HUES6 (cell line): Measurements from ENCODE around the gene STYXL1.
A peak's percentile ranks its signal among the peaks of the same experiment; 100 is the strongest.

Experiments used
- H3K27ac ChIP-seq: 2 replicates; pipeline ENCODE4 v1.7.0; 2013; ENCODE audit warnings: low read depth, mild to moderate bottlenecking, low read length, inconsistent platforms
- H3K27me3 ChIP-seq: 2 replicates; pipeline ENCODE4 v1.6.1; 2013; ENCODE audit warnings: low read length; ENCODE audit not compliant: control insufficient read depth, insufficient read depth
- H3K36me3 ChIP-seq: 2 replicates; pipeline ENCODE4 v1.6.1; 2013; ENCODE audit warnings: low read length; ENCODE audit not compliant: control insufficient read depth, insufficient read depth
- H3K4me1 ChIP-seq: 2 replicates; pipeline ENCODE4 v1.6.1; 2013; ENCODE audit warnings: low read length; ENCODE audit not compliant: control insufficient read depth, insufficient read depth
- H3K4me3 ChIP-seq: 2 replicates; pipeline ENCODE4 v1.5.1; 2013; ENCODE audit warnings: low read depth, low read length
- H3K9ac ChIP-seq: one replicate; pipeline ENCODE4 v1.6.1; 2013; ENCODE audit warnings: mild to moderate bottlenecking, low read length
- H3K9me3 ChIP-seq: 2 replicates; pipeline ENCODE4 v1.6.1; 2013; ENCODE audit warnings: low read depth, low read length; ENCODE audit not compliant: control insufficient read depth, insufficient read depth

Gene STYXL1

GRCh38 chr7:75962607-75963380 lies 85.0 kb downstream of the STYXL1 start:
- Histone ChIP-seq H3K9ac (no peak overlapping the region), H3K4me3 (no peak overlapping the region), H3K4me1 (peaks cover under 1% of the 10 kb centered on the region; the same call in 1 of the 2 replicates), H3K9me3 (no peaks in the 10 kb centered on the region), H3K36me3 (peaks cover 69% of the 10 kb centered on the region), H3K27ac (no peak overlapping the region), H3K27me3 (no peaks in the 10 kb centered on the region)

- no peak overlapping the region for H3K27ac ChIP-seq
- no peaks in the 10 kb centered on the region for H3K27me3 ChIP-seq
Measured at GRCh38 chr7:75961218-75961617, 86.6 kb downstream of the STYXL1 start.

GRCh38 chr7:75960372-75960771 lies 87.4 kb downstream of the STYXL1 start:
- peaks cover 72% of the 10 kb centered on the region for H3K36me3 ChIP-seq

More at GRCh38 chr7:75961218-75961617, 86.6 kb downstream of the STYXL1 start:
- no peak overlapping the region for H3K4me3 ChIP-seq
- H3K9ac ChIP-seq, result no peak overlapping the region
- peaks cover 11% of the 10 kb centered on the region; the same call in 1 of the 2 replicates for H3K4me1 ChIP-seq
- H3K36me3 ChIP-seq, result peaks cover 71% of the 10 kb centered on the region
- H3K9me3 ChIP-seq, result no peaks in the 10 kb centered on the region

GRCh38 chr7:75958802-75959543 lies 88.8 kb downstream of the STYXL1 start:
- peaks cover 73% of the 10 kb centered on the region for H3K36me3 ChIP-seq
- no peak overlapping the region for H3K27ac ChIP-seq
- no peak overlapping the region for H3K4me3 ChIP-seq
- H3K9me3 ChIP-seq, result no peaks in the 10 kb centered on the region
- H3K4me1 ChIP-seq, result peaks cover 11% of the 10 kb centered on the region; the same call in 1 of the 2 replicates
- no peak overlapping the region for H3K9ac ChIP-seq
- H3K27me3 ChIP-seq, result no peaks in the 10 kb centered on the region

More at GRCh38 chr7:75960372-75960771, 87.4 kb downstream of the STYXL1 start:
- H3K4me1 ChIP-seq, result peaks cover 11% of the 10 kb centered on the region; the same call in 1 of the 2 replicates
- H3K27ac ChIP-seq, result no peak overlapping the region
- no peak overlapping the region for H3K4me3 ChIP-seq
- no peak overlapping the region for H3K9ac ChIP-seq
- no peaks in the 10 kb centered on the region for H3K9me3 ChIP-seq
- H3K27me3 ChIP-seq, result no peaks in the 10 kb centered on the region

- peaks cover 68% of the 10 kb centered on the region for H3K36me3 ChIP-seq
- no peaks in the 10 kb centered on the region for H3K9me3 ChIP-seq
- no peaks in the 10 kb centered on the region for H3K27me3 ChIP-seq
- H3K4me1 ChIP-seq, result peaks cover 11% of the 10 kb centered on the region; the same call in 1 of the 2 replicates
- peak overlapping the region; percentile 50; the same call in 1 of the 2 replicates for H3K27ac ChIP-seq
- H3K4me3 ChIP-seq, result no peak overlapping the region
- H3K9ac ChIP-seq, result no peak overlapping the region
Measured at GRCh38 chr7:75957021-75957736, 90.6 kb downstream of the STYXL1 start.

- Histone ChIP-seq H3K4me3 (no peak overlapping the region), H3K27ac (no peak overlapping the region), H3K36me3 (peaks cover 58% of the 10 kb centered on the region), H3K27me3 (no peaks in the 10 kb centered on the region), H3K9me3 (0 out of 2 replicates have a peak, but pooled peaks cover 2% of the 10 kb centered on the region), H3K4me1 (peaks cover 11% of the 10 kb centered on the region; the same call in 1 of the 2 replicates), H3K9ac (no peak overlapping the region)
Measured at GRCh38 chr7:75955331-75955955, 92.4 kb downstream of the STYXL1 start.

- Histone ChIP-seq H3K27ac (no peak overlapping the region), H3K4me1 (peaks cover 11% of the 10 kb centered on the region; the same call in 1 of the 2 replicates), H3K27me3 (no peaks in the 10 kb centered on the region), H3K9me3 (0 out of 2 replicates have a peak, but pooled peaks cover 2% of the 10 kb centered on the region), H3K4me3 (no peak overlapping the region), H3K36me3 (peaks cover 49% of the 10 kb centered on the region), H3K9ac (no peak overlapping the region)
Measured at GRCh38 chr7:75953931-75954330, 93.9 kb downstream of the STYXL1 start.

GRCh38 chr7:75953431-75953830 lies 94.4 kb downstream of the STYXL1 start:
- H3K9me3 ChIP-seq, result 0 out of 2 replicates have a peak, but pooled peaks cover 2% of the 10 kb centered on the region
- H3K4me1 ChIP-seq, result peaks cover 11% of the 10 kb centered on the region; the same call in 1 of the 2 replicates
- H3K4me3 ChIP-seq, result no peak overlapping the region
- peaks cover 47% of the 10 kb centered on the region for H3K36me3 ChIP-seq
- no peaks in the 10 kb centered on the region for H3K27me3 ChIP-seq
- no peak overlapping the region for H3K27ac ChIP-seq
- no peak overlapping the region for H3K9ac ChIP-seq

- Histone ChIP-seq H3K9me3 (0 out of 2 replicates have a peak, but pooled peaks cover 2% of the 10 kb centered on the region), H3K27me3 (no peaks in the 10 kb centered on the region), H3K9ac (no peak overlapping the region), H3K4me3 (no peak overlapping the region), H3K27ac (no peak overlapping the region), H3K36me3 (peaks cover 43% of the 10 kb centered on the region), H3K4me1 (no peaks in the 10 kb centered on the region)
Measured at GRCh38 chr7:75951506-75951905, 96.3 kb downstream of the STYXL1 start.

GRCh38 chr7:75950111-75950681 lies 97.6 kb downstream of the STYXL1 start:
- Histone ChIP-seq H3K4me1 (no peaks in the 10 kb centered on the region), H3K9me3 (0 out of 2 replicates have a peak, but pooled peaks cover 2% of the 10 kb centered on the region), H3K27me3 (no peaks in the 10 kb centered on the region), H3K4me3 (no peak overlapping the region), H3K36me3 (peaks cover 30% of the 10 kb centered on the region), H3K27ac (no peak overlapping the region), H3K9ac (no peak overlapping the region)
